ENCODE results near the gene SEZ6L2. TPM values are rescaled to one million over a fixed set of nuclear protein-coding genes. Genes with fewer than 3 reads are reported as not detected.

The SEZ6L2 gene
- total and polyA plus RNA-seq, 2 of the 13 experiments (the other 11 are each of a cell fraction or from before 2014, with no cell fraction given), result 14.9 to 16.9 TPM

- no peaks in the 10 kb centered on the region for H3K9me3 ChIP-seq (ENCODE audit: low read length)
- ATAC-seq (no peak), FAIRE-seq (no peak), DNase-seq (ENCODE audit: low spot score) (no peak)
- H3K27me3 ChIP-seq (ENCODE audit: control insufficient read depth in 1 of 2, insufficient read depth in 2 of 2, low read length in 2 of 2), result no peaks in the 10 kb centered on the region; a peak in 1 of 5 replicates
- H3K36me3 ChIP-seq (replicated peaks in 1 of 2; ENCODE audit: control insufficient read depth in 1 of 2, insufficient read depth in 2 of 2, low read length in 2 of 2), result peaks cover 4 to 13% of the 10 kb centered on the region in 2 experiments; a peak in 4 of 5 replicates
- in situ Hi-C loops (cut with HindIII; ENCODE audit: extremely low pct_ligation_motif_present, low pct_unique_long_range_greater_than_20kb), result loop anchor here (10.0 kb wide), 1 partner anchor 141 kb away; no protein-coding TSS in a partner anchor
- WGBS (ENCODE audit: low lambda C conversion rate), result 16% methylated on average over 16 of the region's 16 CpGs
- peak overlapping the region; percentile 52 to 88 (median 85) for H3K4me3 ChIP-seq (replicated peaks in 1 of 3; ENCODE audit: insufficient read depth in 1 of 3, low read depth in 2 of 3, low read length in 3 of 3)
- CTCF ChIA-PET (ENCODE audit: low intra/inter-chr PET ratio, low total read pairs), result interaction anchor here (0.7 kb wide), 1 partner anchor 160 kb away, joined by 3 read pairs; no protein-coding TSS in a partner anchor
- BruUV-seq (replicated peaks), result no TSS peak
- POLR2A ChIA-PET, result interaction anchor here (0.8 to 4.1 kb wide), 18 partner anchors 9 to 202 kb away, joined by 3 to 29 read pairs (median 7); partner anchors contain the start of genes ALDOA, ASPHD1, KCTD13 and MVP
- H2AFZ ChIP-seq (ENCODE audit: low read length), result peak overlapping the region; percentile 6
- H4K20me1 ChIP-seq (ENCODE audit: insufficient read depth, low read length), result no peaks in the 10 kb centered on the region; the same call in 1 of the 2 replicates
- H3K27ac ChIP-seq (ENCODE audit: extremely low read length, insufficient read depth, low read length), result peak overlapping the region; percentile 97
- H3K4me2 ChIP-seq (ENCODE audit: low read depth, low read length), result peak overlapping the region; percentile 91
- intact Hi-C loops (cut with micrococcal nuclease; ENCODE audit: unreplicated experiment), result loop anchor here (1.0 to 5.0 kb wide), 4 partner anchors 29 to 99 kb away; partner anchors contain the start of genes ASPHD1 and TMEM219
- peaks cover 13% of the 10 kb centered on the region for H3K79me2 ChIP-seq (ENCODE audit: insufficient read depth, low read length)
- H3K4me1 ChIP-seq (ENCODE audit: insufficient read depth, low read length), result peaks cover 37% of the 10 kb centered on the region
- peak overlapping the region; percentile 93 for H3K9ac ChIP-seq (ENCODE audit: insufficient read depth, low read depth, low read length)
- TF ChIP-seq YEATS2 (CRISPR knock-in tag; IDR thresholded peaks at IDR 0.05; ENCODE audit: borderline replicate concordance) (no peak), EHMT2 (IDR thresholded peaks at IDR 0.05; ENCODE audit: borderline replicate concordance, low read depth, low read length) (no peak; the same call in 1 of the 2 replicates), ZNF616 (CRISPR knock-in tag; IDR thresholded peaks at IDR 0.05; ENCODE audit: low read depth) (0 out of 2 replicates have a peak, but pooled peaks have one; percentile 55), ZNF891 (CRISPR knock-in tag; IDR thresholded peaks at IDR 0.05) (peak; percentile 19; the same call in 1 of the 2 replicates), ZBTB7A (CRISPR knock-in tag; IDR thresholded peaks at IDR 0.05) (0 out of 2 replicates have a peak, but pooled peaks have one; percentile 13), HNRNPK (IDR thresholded peaks at IDR 0.05; ENCODE audit: low read depth, low read length, poor library complexity, severe bottlenecking) (peak; percentile 53), ZBTB2 (CRISPR knock-in tag; IDR thresholded peaks at IDR 0.05; ENCODE audit: low read depth) (no peak), IRX3 (CRISPR knock-in tag; IDR thresholded peaks at IDR 0.05; ENCODE audit: borderline replicate concordance, low read depth) (0 out of 2 replicates have a peak, but pooled peaks have one; percentile 5), ZNF12 (CRISPR knock-in tag; IDR thresholded peaks at IDR 0.05) (no peak), SMARCE1 (IDR thresholded peaks at IDR 0.05; ENCODE audit: borderline replicate concordance) (no peak), EP300 (IDR thresholded peaks at IDR 0.05; ENCODE audit: low read depth in 2 of 2, low read length in 2 of 2) (0 out of 4 replicates have a peak, but pooled peaks of 1 of the 2 experiments have one; percentile 22), EP300 (CRISPR knock-in tag; IDR thresholded peaks at IDR 0.05; ENCODE audit: borderline replicate concordance) (no peak), ZNF772 (CRISPR knock-in tag; IDR thresholded peaks at IDR 0.05) (peak; percentile 17; the same call in 1 of the 2 replicates), BHLHE40 (IDR thresholded peaks at IDR 0.05; ENCODE audit: low read length) (no peak), AHR (CRISPR knock-in tag; IDR thresholded peaks at IDR 0.05) (0 out of 2 replicates have a peak, but pooled peaks have one; percentile 33), RARA (CRISPR knock-in tag; IDR thresholded peaks at IDR 0.05) (no peak)
- TF ChIP-seq, protein P1, sequence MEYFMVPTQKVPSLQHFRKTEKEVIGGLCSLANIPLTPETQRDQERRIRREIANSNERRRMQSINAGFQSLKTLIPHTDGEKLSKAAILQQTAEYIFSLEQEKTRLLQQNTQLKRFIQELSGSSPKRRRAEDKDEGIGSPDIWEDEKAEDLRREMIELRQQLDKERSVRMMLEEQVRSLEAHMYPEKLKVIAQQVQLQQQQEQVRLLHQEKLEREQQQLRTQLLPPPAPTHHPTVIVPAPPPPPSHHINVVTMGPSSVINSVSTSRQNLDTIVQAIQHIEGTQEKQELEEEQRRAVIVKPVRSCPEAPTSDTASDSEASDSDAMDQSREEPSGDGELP (IDR thresholded peaks at IDR 0.05; ENCODE audit: borderline replicate concordance, low read depth), result no peak
- TF ChIP-seq, protein P2, sequence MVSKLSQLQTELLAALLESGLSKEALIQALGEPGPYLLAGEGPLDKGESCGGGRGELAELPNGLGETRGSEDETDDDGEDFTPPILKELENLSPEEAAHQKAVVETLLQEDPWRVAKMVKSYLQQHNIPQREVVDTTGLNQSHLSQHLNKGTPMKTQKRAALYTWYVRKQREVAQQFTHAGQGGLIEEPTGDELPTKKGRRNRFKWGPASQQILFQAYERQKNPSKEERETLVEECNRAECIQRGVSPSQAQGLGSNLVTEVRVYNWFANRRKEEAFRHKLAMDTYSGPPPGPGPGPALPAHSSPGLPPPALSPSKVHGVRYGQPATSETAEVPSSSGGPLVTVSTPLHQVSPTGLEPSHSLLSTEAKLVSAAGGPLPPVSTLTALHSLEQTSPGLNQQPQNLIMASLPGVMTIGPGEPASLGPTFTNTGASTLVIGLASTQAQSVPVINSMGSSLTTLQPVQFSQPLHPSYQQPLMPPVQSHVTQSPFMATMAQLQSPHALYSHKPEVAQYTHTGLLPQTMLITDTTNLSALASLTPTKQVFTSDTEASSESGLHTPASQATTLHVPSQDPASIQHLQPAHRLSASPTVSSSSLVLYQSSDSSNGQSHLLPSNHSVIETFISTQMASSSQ (IDR thresholded peaks at IDR 0.05; ENCODE audit: low read depth), result no peak
- TF ChIP-seq, protein P2 (CRISPR knock-in tag; IDR thresholded peaks at IDR 0.05; ENCODE audit: borderline replicate concordance), result 0 out of 2 replicates have a peak, but pooled peaks have one; percentile 4
Measured at GRCh38 chr16:29863669-29863984, 35.7 kb downstream of the SEZ6L2 start.

Data from HepG2 (cell line).